Measurements from ENCODE around the gene SLC22A5. TPM values are rescaled to one million over a fixed set of nuclear protein-coding genes. Genes with fewer than 3 reads are reported as not detected.

Gene SLC22A5
- total and polyA plus RNA-seq, 10 of the 15 experiments (the other 5 are each of a cell fraction or from before 2014, with no cell fraction given), result 1.1 to 4.4 (median 2.3) TPM

- H3K4me1 ChIP-seq (ENCODE audit: control insufficient read depth, insufficient read depth, low read length), result peaks cover 26% of the 10 kb centered on the region
- H3K27ac ChIP-seq (ENCODE audit: control insufficient read depth, insufficient read depth), result peak overlapping the region; percentile 95
- in situ Hi-C loops (cut with MboI), result no loop called here
- H3K9ac ChIP-seq (ENCODE audit: control insufficient read depth, insufficient read depth, low read length), result peak overlapping the region; percentile 96
- CTCF ChIA-PET, result interaction anchor here (0.6 to 4.1 kb wide), 7 partner anchors 11 to 545 kb away, joined by 3 to 37 read pairs (median 11); no protein-coding TSS in a partner anchor
- H4K20me1 ChIP-seq (ENCODE audit: control insufficient read depth, insufficient read depth), result no peaks in the 10 kb centered on the region
- H3K4me3 ChIP-seq, result peak overlapping the region; percentile 89
- intact Hi-C loops (cut with micrococcal nuclease; ENCODE audit: unreplicated experiment), result loop anchor here (1.0 kb wide), 1 partner anchor 8 kb away; no protein-coding TSS in a partner anchor
- SMC1A ChIA-PET (ENCODE audit: uncharacterized antibody, unreplicated experiment), result interaction anchor here (1.6 to 6.2 kb wide), 9 partner anchors 11 to 92 kb away, joined by 4 to 98 read pairs (median 29); partner anchors contain the start of gene IRF1
- no peaks in the 10 kb centered on the region for H3K27me3 ChIP-seq (replicated peaks in 1 of 2; ENCODE audit: control insufficient read depth in 2 of 2, insufficient read depth in 2 of 2, low read length in 1 of 2)
- peaks cover 84% of the 10 kb centered on the region for H3K79me2 ChIP-seq (ENCODE audit: control insufficient read depth, insufficient read depth, low read length)
- peak overlapping the region; percentile 93 for H3K4me2 ChIP-seq (ENCODE audit: control insufficient read depth, insufficient read depth)
- FAIRE-seq, result no peak
- no peak for DNase-seq (ENCODE audit: low read depth, low spot score)
- no peaks in the 10 kb centered on the region for H3K9me3 ChIP-seq (replicated peaks; ENCODE audit: control insufficient read depth, insufficient read depth, low read length)
- no peak overlapping the region for H2AFZ ChIP-seq (ENCODE audit: control insufficient read depth, low read depth, low read length)
- POLR2A ChIA-PET, result interaction anchor here (0.6 to 5.8 kb wide), 9 partner anchors 14 to 246 kb away, joined by 3 to 97 read pairs (median 3); partner anchors contain the start of gene IRF1
- peak; percentile 5 for ATAC-seq
- RAD21 ChIA-PET (ENCODE audit: unreplicated experiment), result interaction anchor here (1.6 to 6.2 kb wide), 8 partner anchors 12 to 84 kb away, joined by 4 to 121 read pairs (median 30); partner anchors contain the start of gene IRF1
- BruUV-seq (replicated peaks), result no TSS peak
- peaks cover 0 to 10% of the 10 kb centered on the region in 2 experiments for H3K36me3 ChIP-seq (ENCODE audit: control insufficient read depth in 2 of 2, insufficient read depth in 2 of 2, low read length in 1 of 2)
- TF ChIP-seq ZNF384 (IDR thresholded peaks at IDR 0.05; ENCODE audit: borderline replicate concordance, low read depth, low read length) (no peak), RELB (IDR thresholded peaks at IDR 0.05; ENCODE audit: low read depth) (0 out of 2 replicates have a peak, but pooled peaks have one; percentile 25), ZNF592 (IDR thresholded peaks at IDR 0.05) (0 out of 2 replicates have a peak, but pooled peaks have one; percentile 11), SP1 (IDR thresholded peaks at IDR 0.05; ENCODE audit: low read depth, low read length) (no peak), DPF2 (IDR thresholded peaks at IDR 0.05) (no peak), CREM (IDR thresholded peaks at IDR 0.05; ENCODE audit: low read depth) (no peak), ELK1 (IDR thresholded peaks at IDR 0.05; ENCODE audit: low read depth, low read length) (no peak), FOS (IDR thresholded peaks at IDR 0.05; ENCODE audit: borderline replicate concordance, extremely low read depth, insufficient read length) (no peak), CHD2 (IDR thresholded peaks at IDR 0.05; ENCODE audit: borderline replicate concordance, low read depth, low read length) (no peak), JUND (IDR thresholded peaks at IDR 0.05; ENCODE audit: low read depth, low read length) (no peak), RFX5 (IDR thresholded peaks at IDR 0.05; ENCODE audit: low read depth, low read length) (no peak), MLLT1 (IDR thresholded peaks at IDR 0.05) (peak; percentile 33; the same call in 1 of the 2 replicates), ATF2 (IDR thresholded peaks at IDR 0.05; ENCODE audit: low read length) (0 out of 2 replicates have a peak, but pooled peaks have one; percentile 13), MXI1 (IDR thresholded peaks at IDR 0.05; ENCODE audit: low read depth, low read length) (0 out of 2 replicates have a peak, but pooled peaks have one; percentile 24)
Measured at GRCh38 chr5:132413567-132413966, 44.1 kb downstream of the SLC22A5 start.

All from GM12878 (cell line).